ENCODE results near the gene SGSM1.

Gene SGSM1

DNA sequence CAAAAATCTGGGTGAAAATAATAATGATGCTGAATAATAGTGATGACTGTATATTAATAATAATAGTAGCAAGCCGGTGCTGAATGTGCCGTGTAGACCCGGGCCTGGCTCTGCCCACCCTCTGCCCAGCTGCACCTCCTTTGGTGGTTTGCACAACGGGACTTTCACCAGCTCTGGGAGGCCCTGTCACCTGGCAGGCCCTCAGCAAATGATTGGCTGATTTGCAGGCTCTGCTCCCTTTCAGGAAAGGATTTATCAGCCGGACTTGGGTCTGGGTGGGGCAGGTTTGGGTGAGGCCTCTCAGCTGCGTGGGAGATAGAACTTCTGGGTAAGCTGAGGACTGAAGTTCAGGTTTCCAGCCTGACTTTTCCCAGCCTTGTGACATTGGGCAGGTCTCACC is 167.9 kb downstream of the SGSM1 start:
- H3K4me1 ChIP-seq (ENCODE audit: insufficient read depth, low read length), result peaks cover 30% of the 10 kb centered on the region
- no peaks in the 10 kb centered on the region for H3K9me3 ChIP-seq (ENCODE audit: control insufficient read depth, insufficient read depth, low read length)
- no peak overlapping the region for H3K9ac ChIP-seq (ENCODE audit: low read depth, low read length)
- no peaks in the 10 kb centered on the region for H3K36me3 ChIP-seq (ENCODE audit: insufficient read depth, low read length)

DNA sequence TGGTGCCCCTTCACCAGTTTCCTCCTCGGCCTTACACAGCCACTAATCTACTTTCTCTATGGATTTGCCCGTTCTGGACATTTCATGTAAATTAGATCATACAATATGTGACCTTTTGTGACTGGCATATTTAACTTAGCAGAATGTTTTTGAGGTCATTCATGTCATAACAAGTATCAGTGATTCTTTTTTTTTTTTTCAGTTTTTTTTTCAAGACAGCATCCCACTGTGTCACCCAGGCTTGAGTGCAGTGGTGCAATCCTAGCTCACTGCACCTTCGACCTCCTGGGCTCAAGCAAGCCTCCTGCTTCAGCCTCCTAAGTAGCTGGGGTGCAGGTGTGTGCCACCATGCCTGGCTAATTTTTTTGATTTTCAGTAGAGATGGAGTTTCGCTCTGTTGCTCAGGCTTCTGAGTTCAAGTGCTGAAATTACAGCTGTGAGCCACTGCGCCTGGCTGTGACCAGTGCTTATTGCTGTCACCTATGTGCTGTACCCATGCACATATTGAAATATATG is 169.2 kb downstream of the SGSM1 start:
- peaks cover 22% of the 10 kb centered on the region for H3K4me1 ChIP-seq (ENCODE audit: insufficient read depth, low read length)
- H3K9me3 ChIP-seq (ENCODE audit: control insufficient read depth, insufficient read depth, low read length), result no peaks in the 10 kb centered on the region
- no peaks in the 10 kb centered on the region for H3K36me3 ChIP-seq (ENCODE audit: insufficient read depth, low read length)
- no peak overlapping the region for H3K9ac ChIP-seq (ENCODE audit: low read depth, low read length)

DNA sequence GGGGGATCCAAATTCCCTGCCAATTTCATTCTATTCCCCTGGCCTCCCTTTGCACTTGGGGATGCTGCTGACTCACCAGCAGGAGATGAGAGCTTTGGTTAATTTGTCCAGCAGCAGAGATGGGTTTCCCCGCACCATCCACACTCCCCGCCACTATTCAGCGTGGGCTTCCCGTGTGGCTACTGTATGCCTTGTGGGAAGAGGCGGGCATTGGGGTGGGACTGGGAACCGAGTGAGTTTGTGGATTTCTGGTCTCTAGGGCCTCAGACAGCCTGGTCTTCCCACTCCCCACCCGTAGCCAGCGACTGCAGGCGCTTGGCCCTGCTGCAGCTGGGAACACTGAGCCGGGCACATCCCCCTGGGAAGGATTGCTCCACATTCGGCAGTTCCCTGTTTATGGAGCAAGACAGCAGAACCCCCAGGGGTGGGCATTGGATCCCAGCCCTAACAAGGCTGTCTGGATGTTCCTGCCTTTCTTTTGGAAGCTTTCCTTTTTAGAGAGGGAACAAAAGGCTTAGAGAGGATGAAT is 169.9 kb downstream of the SGSM1 start:
- no peak overlapping the region for H3K9ac ChIP-seq (ENCODE audit: low read depth, low read length)
- H3K4me1 ChIP-seq (ENCODE audit: insufficient read depth, low read length), result peaks cover 19% of the 10 kb centered on the region
- no peaks in the 10 kb centered on the region for H3K9me3 ChIP-seq (ENCODE audit: control insufficient read depth, insufficient read depth, low read length)
- H3K36me3 ChIP-seq (ENCODE audit: insufficient read depth, low read length), result no peaks in the 10 kb centered on the region

DNA sequence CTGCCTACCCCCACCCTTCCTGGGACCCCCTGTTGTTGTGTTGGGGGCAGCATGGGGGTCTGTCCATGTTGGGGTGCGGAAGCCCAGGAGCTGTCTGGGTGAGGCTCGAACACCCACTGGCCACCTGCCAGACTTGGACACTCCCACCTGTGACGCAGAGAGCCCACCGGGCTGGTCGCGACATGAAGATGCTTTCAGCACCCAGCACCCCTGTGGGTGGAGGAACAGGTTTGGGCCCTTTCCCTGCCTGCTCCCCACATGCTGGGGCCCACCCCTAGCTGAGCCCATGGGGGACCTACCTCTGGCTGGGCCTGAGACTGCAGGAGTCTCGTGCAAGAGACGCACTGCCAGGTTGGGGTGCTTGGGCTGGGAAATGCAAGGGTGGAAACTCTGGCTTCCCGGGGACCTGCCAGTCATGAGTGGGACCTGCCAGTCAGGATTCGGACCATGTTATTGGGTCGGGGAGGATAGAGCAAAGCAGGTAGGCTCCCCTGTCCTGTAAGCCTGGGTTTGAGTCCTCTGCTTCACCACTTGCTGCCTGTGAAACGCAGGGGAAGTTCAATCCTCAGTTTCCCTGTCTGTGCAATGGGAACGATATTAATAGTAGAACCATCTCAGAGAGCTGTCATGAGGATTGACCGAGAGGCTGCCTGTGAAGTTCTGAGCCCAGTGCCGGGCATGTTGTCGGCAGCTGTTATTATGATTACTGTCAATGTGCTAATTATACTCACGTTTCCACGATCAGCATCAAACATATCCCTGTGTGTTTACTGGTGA is 170.6 kb downstream of the SGSM1 start:
- Histone ChIP-seq H3K36me3 (ENCODE audit: insufficient read depth, low read length) (no peaks in the 10 kb centered on the region), H3K9me3 (ENCODE audit: control insufficient read depth, insufficient read depth, low read length) (no peaks in the 10 kb centered on the region), H3K4me1 (ENCODE audit: insufficient read depth, low read length) (peaks cover 19% of the 10 kb centered on the region), H3K9ac (ENCODE audit: low read depth, low read length) (no peak overlapping the region)
